NCI-H1092 treated with DMSO at 0.1 percent for 48 hours (cell line): ENCODE results near the gene GPR12.

Experiments
- DNase-seq: peaks from one replicate; lab custom pipeline; 2025; lab: John Stamatoyannopoulos, UW

Gene GPR12, protein sequence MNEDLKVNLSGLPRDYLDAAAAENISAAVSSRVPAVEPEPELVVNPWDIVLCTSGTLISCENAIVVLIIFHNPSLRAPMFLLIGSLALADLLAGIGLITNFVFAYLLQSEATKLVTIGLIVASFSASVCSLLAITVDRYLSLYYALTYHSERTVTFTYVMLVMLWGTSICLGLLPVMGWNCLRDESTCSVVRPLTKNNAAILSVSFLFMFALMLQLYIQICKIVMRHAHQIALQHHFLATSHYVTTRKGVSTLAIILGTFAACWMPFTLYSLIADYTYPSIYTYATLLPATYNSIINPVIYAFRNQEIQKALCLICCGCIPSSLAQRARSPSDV

DNA sequence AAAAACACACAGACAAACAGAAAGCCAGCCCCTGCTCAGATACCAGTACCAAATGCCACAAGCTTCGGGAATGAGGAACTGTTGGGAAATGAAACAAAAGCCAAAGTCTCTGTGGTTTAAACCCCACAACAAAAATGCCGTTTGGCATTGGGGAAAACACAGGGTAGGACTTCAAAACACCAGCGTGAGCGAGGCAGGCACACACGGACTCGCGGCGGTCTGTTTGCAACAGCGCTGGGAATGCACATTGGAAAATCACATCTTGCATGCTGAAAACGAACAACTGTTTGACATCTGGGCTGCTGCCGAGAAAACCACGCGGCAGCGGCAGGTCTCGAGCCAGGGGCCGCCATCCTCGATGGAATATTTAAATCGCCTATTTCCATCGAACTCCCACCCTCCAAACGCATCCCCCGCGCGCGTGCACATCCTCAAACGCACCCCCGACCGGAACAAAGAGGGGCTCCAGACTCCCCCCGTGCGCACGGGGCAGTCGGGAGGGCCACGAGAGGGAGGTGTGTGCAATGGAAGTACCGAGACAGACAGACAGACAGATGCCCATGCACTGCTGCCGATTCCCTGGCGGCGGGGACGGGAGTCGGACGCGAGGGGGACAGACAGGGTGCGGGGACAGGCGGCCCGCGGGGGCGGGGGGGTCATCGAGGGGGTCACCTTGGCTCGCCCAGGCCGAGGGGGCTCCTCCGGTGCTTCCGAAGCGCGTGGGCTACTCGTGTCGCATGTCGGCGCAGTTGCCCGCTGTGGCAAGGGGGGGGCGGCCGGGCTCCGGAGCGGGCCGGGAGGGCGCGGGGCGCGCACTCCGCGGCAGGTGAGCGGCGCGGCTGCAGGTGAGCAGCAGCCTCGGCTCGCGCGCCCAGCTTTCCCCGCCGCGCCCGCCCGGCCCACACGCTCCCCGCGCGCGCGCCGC, at the start of gene GPR12:
Gene GPR12 (minus strand): TSS at position 880 of the 925 bp plus-strand sequence. CDS start 959 bp downstream, outside the sequence.
- DNase-seq, result peak; percentile 60

DNA sequence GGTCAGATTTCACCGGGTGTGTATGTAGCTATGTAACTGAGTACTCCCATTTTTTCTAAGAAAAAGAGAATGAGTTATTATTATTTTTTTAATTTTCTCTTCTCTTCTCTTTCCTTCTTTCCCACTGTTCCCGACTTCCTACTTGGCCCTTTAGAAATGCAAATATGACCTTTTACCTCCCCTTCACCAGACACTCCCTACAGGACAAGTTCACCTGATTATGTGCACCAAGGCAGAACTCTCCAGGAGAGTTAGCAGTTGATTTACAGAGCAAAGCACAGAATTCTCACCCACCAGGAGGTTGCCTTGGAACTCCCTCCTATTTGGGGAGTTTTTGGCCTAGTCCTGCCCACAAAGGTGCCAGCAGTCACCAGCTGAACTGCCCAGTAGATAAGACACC, 49.5 kb upstream of the GPR12 start:
- no peak for DNase-seq

DNA sequence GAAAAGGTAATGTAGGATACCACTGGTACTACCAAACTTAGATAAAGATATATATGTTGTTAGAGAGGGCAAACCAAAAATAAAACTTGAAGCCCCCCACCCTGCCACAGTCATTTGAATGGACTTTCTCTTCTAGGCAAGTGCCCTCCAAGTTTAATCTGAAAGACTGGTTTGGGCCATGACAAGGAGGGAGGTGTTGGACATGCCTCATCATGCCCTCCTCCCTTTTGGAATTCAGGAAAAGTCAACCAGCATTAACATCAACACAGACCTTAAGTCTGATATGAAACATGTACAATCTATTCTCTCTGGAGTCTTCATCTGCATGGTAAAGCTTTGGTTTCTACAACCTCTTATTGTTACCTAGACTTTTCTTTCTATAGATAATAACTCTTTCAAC, 46.3 kb upstream of the GPR12 start:
- DNase-seq, result no peak

DNA sequence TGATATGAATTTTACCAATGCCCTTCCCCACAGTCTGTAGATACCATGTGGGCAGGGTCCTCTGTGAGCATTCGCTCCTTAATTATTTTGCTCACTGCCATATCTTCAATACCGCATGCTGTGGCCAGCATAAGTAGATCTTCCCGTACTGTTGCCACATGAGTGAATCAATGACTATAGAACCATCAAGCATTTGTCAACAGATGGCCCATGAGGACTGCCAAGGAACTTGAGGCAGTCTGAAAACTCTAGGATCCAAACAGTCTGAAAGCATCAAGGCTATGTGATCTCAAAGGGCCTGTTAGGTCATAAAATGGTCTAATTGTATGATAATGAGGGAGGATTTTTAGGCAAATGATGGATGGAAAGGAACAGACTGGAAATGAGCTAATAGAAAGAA, 27.4 kb upstream of the GPR12 start:
- peak; percentile 61 for DNase-seq

DNA sequence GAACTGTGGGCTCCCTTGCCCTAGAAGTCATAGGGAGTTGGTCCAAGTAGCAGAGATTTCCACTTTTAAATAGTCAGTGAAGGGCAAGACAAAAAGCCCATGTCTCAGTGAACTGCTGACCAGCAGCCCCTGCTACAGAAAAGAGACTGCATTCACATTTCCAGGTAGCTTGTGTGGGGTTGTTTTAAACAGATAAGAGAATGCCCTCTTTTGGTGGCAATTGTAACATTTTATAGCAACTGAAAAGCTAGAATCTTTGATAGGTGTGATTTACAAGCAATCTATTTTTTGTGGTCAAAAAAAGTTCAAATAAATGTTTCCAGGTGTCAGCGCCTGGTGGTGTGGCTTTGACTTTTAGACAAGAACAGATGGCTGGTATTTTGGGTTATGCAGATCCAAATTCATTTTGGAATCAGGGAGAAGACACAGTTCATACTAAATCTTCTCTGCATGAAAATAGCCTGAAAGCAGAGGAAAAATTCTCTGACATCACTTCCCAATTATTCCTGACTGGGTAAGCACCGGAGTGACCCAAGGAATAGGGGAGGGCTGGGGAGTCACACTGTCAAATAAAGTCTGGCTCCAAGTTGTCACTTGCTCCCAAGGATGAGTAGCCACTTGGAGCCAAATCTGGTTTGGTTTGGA, 26.2 kb upstream of the GPR12 start:
- DNase-seq, result no peak

DNA sequence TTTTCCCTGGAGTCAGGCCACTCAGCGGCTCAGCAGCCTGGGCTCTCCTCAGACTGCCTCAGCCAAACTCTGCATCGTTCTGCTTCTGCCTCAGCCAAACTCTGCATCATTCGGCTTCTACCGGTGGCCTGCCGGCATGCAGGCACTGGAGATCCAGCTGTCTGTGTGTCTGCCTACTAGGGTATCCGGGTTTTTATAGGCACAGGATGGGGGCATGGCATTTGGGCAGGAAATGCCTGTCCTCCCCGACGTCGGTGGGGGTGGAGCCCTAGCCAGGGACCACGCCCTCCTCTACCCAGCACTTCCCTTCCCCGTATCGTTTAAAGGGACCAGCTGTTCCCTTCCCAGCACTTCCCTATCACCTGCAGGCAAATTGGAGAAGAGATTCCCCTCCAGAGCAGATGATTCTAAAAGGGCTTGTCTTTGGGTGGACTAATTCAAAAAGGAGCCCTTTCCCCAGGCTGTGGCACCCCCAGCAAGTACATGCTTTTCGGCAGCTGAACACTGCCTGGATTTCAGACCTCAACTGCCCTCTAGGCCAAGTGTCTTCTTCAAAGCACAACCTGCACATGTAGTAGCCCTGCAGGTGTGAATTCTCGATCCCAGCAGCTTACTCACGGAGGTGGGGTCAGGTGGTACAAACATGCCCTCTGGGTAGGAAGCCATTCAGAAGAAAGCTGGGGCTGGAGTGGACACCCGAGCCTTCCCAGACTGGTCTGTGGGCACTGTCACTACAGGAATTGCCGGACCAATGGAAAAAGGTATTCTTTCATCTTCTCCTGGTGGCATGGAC, 25.4 kb upstream of the GPR12 start:
- no peak for DNase-seq

DNA sequence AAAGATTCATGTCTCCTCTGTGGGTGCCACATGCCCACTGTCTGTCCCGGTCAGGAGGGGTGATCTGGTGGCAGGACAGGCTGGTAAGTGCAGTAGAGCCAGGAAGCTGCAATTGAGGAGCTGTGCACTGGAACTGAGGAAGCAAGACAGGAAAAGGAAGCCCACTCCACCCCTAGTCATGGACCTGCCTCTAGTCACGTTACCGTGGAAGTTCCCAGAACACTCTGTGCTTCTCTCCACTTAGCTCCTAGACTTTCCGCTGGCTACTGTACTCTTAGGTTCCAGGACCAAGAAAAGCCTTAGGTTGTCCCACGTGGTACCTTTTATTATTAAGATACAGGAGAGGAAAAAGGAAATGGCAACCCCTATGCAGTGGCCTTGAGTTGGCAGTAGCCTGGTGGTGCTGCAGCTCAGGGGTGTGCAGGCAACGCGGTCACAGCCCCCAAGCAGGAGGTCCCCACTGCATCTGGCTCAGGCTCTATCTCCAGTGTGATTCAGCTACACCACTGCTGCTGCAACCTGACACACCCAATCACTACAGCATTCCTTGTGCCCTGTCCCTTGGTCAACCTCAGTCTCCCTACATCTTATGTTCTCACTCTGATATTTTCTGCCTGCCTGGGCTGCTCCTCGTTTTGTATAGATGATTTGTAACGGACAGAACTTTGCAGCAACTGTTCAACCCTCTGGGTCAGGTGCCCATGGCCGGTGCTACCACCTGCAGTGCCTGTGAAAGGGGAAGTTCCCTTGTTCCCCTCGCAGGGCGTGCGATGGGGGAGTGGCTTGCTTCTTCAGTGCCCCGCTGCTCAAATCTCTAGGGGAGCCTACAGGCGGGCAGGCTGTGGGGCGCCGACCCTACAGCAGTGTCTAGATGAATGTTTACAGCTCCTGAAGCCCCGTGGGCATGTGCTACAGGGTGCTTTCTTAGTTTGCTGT, 24.4 kb upstream of the GPR12 start:
- no peak for DNase-seq

DNA sequence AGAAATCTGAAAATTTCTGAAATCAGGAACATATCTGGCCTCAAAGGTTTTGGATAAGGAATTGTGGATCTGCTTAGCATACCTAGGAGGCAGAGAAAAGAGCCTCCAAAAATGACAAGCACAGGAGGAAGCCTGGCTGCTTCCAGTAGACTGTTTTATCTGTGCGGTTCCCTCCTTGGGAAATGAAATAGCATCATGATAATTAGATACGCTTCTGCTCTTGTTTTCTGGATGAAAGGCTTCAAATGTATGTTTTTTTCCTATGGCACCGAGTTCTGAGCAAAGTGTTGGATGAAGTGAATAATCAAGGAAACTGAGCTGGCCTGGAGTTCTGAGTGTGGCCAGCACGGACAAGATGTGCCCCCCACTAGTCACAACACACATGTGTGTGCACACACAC, 19.8 kb upstream of the GPR12 start:
- no peak for DNase-seq

DNA sequence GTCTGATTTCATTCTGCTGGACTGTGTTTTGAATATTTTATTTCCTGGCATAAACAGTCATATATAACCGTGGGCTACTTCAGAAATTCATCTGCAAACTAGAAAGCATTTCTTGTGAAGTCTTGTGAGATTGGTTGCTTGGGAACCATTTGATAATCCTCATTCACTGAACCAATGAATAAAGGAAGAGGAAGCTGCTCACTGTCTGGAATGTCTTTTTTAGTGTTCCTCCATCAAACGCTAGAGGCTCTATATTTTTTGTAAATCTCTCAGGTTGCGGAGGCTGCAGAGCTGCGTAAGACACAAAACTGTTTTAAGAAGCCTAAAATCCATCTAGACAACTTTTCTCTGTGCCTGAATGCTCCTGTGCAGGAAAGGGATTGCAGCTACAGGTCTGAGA, 18.7 kb upstream of the GPR12 start:
- no peak for DNase-seq

DNA sequence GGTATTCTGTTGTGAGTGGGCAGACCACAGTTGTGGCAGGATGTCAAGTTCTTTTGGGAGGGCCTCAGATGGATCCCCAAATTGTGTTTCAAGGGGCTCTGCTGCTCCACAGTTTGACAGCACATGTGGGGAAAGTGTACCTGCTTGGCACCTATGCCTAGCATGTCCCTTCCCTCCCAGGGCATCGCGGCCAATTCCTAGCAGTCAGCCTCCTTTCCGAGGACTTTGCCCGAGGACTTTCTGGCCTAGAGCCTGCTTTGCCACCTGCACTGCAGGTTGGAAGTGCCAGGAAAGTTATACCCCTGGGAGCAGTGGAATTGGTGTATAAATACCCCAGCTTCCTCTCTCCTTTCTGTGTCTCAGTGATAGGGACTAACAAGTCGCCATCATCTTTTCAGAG, 11.9 kb upstream of the GPR12 start:
- DNase-seq, result no peak

DNA sequence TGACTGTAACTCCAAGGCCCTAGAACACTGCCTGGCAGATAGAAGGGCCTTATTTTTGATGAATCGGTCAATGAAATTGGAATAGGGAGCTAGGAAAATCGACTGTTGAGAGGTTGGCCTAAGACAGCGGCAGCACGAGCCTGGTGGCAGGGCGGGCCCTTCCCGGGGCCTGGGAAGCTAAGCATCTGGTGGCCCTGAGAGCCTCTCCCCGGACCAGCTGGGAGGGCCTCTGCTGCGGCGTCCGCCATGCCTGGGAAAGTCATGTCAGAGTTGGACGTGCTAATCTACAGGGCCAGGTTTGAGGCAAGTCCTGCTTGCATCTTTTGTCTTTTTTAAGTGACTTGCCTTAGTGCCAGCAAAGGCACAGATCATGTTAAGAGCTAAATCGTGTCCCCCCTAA, 11.2 kb upstream of the GPR12 start:
- DNase-seq, result no peak

DNA sequence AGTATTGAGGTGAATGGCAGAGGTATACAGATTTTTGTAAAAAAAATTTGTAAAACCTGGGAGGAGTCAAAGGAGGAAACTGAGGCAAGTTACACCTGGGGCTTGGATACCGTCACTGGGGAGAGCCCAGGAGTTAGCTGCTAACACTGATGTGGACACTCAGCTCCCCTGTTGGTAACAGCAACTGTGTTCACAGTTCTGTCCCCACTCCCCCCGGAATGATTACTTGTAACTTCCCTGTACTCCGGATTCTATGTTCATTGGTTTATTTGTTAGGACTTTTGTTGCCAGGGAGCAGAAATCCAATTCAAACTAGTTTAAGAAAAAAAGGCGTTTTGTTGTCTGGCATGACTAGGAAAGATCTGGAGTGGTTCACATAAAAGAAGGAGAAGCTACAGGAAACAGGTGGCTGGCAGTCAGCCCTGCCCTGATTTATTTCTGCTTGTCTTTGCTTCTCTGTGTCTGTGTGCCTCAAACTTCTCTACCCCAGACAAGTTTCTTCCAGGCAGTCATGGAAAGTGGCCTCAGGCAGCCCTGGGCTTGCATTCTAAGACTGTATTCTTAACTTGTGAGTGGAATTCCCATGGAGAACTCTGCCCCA, 2.3 kb upstream of the GPR12 start:
- peak; percentile 13 for DNase-seq

DNA sequence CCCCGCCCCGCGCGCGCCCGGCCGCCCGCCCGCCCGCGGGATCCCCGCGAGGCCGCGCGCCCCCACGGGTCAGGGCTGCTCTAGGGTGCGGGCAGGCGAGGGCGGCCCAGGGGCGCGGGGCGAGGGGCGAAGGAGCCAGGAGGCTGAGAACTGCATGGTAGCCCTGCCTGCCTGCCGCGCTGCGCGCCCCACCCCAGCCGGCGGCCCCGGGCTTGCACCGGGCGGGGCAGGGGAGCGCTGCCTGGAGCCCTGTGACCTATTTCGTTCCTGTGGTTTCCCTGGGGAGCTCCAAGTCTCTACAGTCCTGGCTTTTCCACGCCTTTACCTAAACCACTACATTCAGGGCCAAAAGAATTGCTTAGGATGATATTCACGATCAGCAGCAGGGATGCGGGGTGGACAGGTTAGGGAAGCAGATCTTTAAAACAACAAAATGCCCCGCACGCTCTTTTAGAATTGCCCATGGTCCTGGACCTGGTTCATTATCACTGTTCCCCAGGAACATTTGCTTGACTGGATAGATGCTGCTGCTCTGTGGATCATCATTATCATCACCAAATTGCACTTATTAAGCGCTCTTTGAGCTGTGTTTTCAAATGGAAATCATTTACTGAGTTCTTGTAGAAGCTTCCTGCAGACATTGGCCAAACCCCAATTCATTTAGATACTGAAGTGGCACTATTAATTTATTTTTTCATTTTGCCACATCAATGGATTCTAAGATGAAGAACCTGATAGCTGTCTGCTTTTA, 421 bp upstream of the GPR12 start:
- peak; percentile 15 for DNase-seq

DNA sequence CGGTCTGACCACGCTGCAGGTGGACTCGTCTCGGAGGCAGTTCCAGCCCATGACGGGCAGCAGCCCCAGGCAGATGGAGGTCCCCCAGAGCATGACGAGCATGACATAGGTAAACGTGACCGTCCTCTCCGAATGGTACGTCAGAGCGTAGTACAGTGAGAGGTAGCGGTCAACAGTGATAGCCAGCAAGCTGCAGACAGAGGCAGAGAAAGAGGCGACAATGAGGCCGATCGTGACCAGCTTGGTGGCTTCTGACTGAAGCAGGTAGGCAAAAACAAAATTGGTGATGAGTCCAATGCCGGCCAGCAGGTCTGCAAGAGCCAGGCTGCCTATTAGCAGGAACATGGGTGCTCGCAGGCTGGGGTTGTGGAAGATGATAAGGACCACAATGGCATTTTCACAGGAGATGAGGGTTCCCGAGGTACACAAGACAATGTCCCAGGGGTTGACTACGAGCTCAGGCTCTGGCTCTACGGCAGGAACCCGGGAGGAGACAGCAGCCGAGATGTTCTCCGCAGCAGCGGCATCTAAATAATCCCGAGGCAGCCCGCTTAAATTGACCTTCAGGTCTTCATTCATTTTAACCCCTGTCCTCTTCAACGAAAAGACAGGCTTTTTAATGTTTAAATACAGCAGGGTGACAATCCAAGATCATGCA, 1.2 kb downstream of the GPR12 start:
- peak; percentile 42 for DNase-seq

DNA sequence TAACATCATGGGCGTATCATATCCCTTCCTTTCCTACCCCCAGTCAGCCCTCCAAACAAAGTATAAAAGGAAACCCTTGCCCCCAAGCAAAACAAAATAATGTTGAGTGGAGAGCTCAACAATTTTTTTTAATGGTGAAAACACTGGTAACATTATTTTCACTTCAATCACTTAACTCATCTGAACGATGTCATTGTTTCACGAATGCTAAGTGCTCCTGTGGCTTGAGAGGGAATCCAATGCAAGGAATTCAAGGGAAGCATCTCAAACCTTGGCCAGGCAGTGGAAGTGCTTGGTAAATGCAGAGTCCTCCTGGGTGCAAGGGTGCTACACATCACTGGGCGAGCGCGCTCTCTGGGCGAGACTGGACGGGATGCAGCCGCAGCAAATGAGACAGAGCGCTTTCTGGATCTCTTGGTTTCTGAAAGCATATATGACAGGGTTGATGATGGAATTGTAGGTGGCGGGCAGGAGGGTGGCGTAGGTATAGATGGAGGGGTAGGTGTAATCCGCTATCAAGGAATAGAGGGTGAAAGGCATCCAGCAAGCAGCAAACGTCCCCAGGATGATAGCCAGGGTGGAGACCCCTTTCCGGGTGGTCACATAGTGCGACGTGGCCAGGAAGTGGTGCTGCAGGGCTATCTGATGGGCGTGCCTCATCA, 2.0 kb downstream of the GPR12 start:
- DNase-seq, result no peak

DNA sequence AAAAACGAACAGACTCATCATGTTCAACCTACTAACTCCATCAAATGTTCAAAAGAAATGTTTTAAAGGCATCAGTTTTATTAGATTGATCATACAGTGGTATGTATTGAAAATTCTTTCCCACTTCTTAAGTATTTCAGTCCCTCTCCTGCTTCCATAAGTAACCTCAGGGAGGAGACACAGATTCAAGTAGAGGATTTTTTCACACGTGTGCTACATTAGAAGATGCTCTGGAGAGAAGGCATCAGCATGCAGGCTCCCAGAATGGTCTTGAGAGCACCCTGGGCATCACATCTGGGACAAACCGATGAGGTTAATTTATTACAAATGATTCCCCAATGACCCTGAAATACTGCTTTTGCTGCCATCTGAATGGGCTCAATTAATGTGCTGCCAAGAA, 3.6 kb downstream of the GPR12 start:
- DNase-seq, result peak; percentile 6

DNA sequence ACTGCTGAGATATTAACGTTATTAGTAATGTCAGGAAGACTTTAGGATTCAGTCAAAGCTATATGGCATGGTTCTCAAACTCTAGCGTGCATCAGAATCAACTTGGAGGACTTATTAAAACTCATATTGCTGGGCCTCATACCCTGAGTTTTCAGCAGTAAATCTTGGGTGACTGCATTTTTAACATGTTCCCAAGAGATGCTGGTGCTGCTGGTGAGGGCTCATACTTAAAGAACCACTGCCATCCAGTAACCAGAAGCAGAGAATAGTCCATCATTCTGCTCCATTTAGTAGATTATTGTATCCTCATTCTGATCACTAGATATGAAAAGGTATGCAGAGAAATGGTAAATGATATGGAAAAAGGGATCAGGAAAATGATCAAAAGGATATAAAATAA, 7.9 kb downstream of the GPR12 start:
- DNase-seq, result no peak

DNA sequence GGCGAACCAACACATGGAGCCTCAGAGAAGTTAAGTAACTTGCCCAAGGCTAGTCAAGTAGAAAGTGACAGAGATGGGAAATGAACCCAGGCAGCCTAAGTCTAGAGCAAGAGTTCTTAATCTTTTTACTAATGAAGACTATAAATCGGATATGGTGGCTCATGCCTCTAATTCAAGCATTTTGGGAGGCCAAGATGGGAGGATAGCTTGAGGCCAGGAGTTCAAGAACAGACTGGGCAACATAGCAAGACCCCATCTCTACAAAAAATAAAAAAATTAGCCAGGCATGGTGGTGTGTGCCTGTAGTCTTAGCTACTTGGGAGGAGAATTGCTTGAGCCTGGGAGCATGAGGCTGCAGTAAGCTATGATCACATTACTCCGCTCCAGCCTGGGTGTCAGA, 10.7 kb downstream of the GPR12 start:
- no peak for DNase-seq

DNA sequence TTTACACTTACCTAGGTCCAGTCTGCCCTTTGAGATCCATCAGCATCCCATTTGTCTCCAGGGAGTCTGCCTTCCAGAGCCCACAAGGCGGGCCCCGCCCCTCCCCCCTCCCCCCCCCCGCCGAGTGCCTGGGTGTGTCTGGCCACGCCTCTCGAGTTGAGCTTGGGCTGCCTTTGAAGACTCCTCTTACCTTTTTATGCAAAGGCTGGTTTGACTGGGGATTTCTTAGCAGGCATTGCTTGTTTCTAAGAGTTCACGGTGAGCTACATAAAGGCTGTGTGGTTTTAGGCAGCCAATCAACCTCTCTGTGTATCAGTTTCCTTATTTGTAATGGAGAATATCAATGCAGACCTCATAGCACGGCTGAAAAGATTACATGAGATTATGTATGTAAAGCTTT, 11.3 kb downstream of the GPR12 start:
- no peak for DNase-seq
